Activated T-helper 17 cell treated with anti-CD3 and anti-CD28 coated beads, Interleukin-2, amount 50 U/mL, for 72 hours (primary cell): Measurements from ENCODE around the gene RAP2C. TPM values are rescaled to one million over a fixed set of nuclear protein-coding genes. Genes with fewer than 3 reads are reported as not detected.
"Not testable (repeated sequence)": the region's sequence is repeated elsewhere in the genome, so short reads cannot be mapped to it uniquely, and the experiment has no call there.

Experiments used
- ATAC-seq: fragments of 150-1000 bp; cut with Tn5 transposase; replicated peaks from 2 replicates; pipeline ENCODE4 v1.10.0; 2021; ENCODE audit warnings: mild to moderate bottlenecking, moderate library complexity
- H3K27ac Mint-ChIP-seq: one replicate; pipeline ENCODE4 v1.8.0; 2022; ENCODE audit warnings: mixed read lengths
- H3K27me3 Mint-ChIP-seq: one replicate; pipeline ENCODE4 v1.8.0; 2022; ENCODE audit warnings: mixed read lengths
- H3K36me3 Mint-ChIP-seq: one replicate; pipeline ENCODE4 v1.8.0; 2022; ENCODE audit warnings: low read depth, mild to moderate bottlenecking, mixed read lengths
- H3K4me1 Mint-ChIP-seq: one replicate; pipeline ENCODE4 v1.8.0; 2022; ENCODE audit warnings: mixed read lengths
- H3K4me3 Mint-ChIP-seq: one replicate; pipeline ENCODE4 v1.8.0; 2022; ENCODE audit warnings: mild to moderate bottlenecking, mixed read lengths
- H3K9me3 Mint-ChIP-seq: one replicate; pipeline ENCODE4 v1.8.0; 2022; ENCODE audit warnings: mixed read lengths
- total RNA-seq, 2 donors: library from RNA; stranded (reverse); gene quantifications; one replicate each; pipeline ENCODE4 v1.2.3, GENCODE V29; 2022

RAP2C gene
- total RNA-seq, 2 donors from 2014 or later = 29.6 to 35.2 TPM

GRCh38 chrX:132180929-132181328 lies 38.3 kb downstream of the RAP2C start:
- Mint-ChIP-seq H3K27me3 (no peaks in the 10 kb centered on the region), H3K4me3 (no peak overlapping the region), H3K9me3 (no peaks in the 10 kb centered on the region), H3K36me3 (no peaks in the 10 kb centered on the region), H3K4me1 (no peaks in the 10 kb centered on the region), H3K27ac (no peak overlapping the region)
- ATAC-seq = no peak

- Mint-ChIP-seq H3K27ac (no peak overlapping the region), H3K9me3 (no peaks in the 10 kb centered on the region), H3K4me3 (no peak overlapping the region), H3K4me1 (no peaks in the 10 kb centered on the region), H3K27me3 (peaks cover 2% of the 10 kb centered on the region), H3K36me3 (no peaks in the 10 kb centered on the region)
- ATAC-seq = no peak
Measured at GRCh38 chrX:132173647-132174046, 45.6 kb downstream of the RAP2C start.

- Mint-ChIP-seq H3K27ac (no peak overlapping the region), H3K36me3 (no peaks in the 10 kb centered on the region), H3K27me3 (peaks cover 2% of the 10 kb centered on the region), H3K4me3 (no peak overlapping the region), H3K9me3 (no peaks in the 10 kb centered on the region), H3K4me1 (no peaks in the 10 kb centered on the region)
- ATAC-seq = no peak
Measured at GRCh38 chrX:132171881-132172280, 47.4 kb downstream of the RAP2C start.

- no peak overlapping the region for H3K27ac Mint-ChIP-seq
Measured at GRCh38 chrX:132171478-132171877, 47.8 kb downstream of the RAP2C start.

GRCh38 chrX:132169554-132169953 lies 49.7 kb downstream of the RAP2C start:
- Mint-ChIP-seq H3K4me3 (no peak overlapping the region), H3K4me1 (no peaks in the 10 kb centered on the region), H3K27me3 (peaks cover 2% of the 10 kb centered on the region), H3K27ac (no peak overlapping the region), H3K36me3 (no peaks in the 10 kb centered on the region), H3K9me3 (no peaks in the 10 kb centered on the region)
- ATAC-seq = no peak

More at GRCh38 chrX:132171478-132171877, 47.8 kb downstream of the RAP2C start:
- H3K27me3 Mint-ChIP-seq = peaks cover 2% of the 10 kb centered on the region
- H3K4me3 Mint-ChIP-seq = no peak overlapping the region
- H3K4me1 Mint-ChIP-seq = no peaks in the 10 kb centered on the region
- no peaks in the 10 kb centered on the region for H3K36me3 Mint-ChIP-seq
- ATAC-seq = no peak
- H3K9me3 Mint-ChIP-seq = no peaks in the 10 kb centered on the region

- H3K4me3 Mint-ChIP-seq = no peak overlapping the region
- no peaks in the 10 kb centered on the region for H3K4me1 Mint-ChIP-seq
- H3K9me3 Mint-ChIP-seq = no peaks in the 10 kb centered on the region
- peaks cover 13% of the 10 kb centered on the region for H3K27me3 Mint-ChIP-seq
- ATAC-seq = no peak
- H3K36me3 Mint-ChIP-seq = no peaks in the 10 kb centered on the region
- no peak overlapping the region for H3K27ac Mint-ChIP-seq
Measured at GRCh38 chrX:132165651-132166050, 53.6 kb downstream of the RAP2C start.

- no peaks in the 10 kb centered on the region for H3K36me3 Mint-ChIP-seq
- H3K4me3 Mint-ChIP-seq = no peak overlapping the region
- H3K9me3 Mint-ChIP-seq = no peaks in the 10 kb centered on the region
- peaks cover 13% of the 10 kb centered on the region for H3K27me3 Mint-ChIP-seq
- no peak for ATAC-seq
- no peak overlapping the region for H3K27ac Mint-ChIP-seq
- H3K4me1 Mint-ChIP-seq = no peaks in the 10 kb centered on the region
Measured at GRCh38 chrX:132165005-132165404, 54.2 kb downstream of the RAP2C start.

GRCh38 chrX:132163094-132163493 lies 56.2 kb downstream of the RAP2C start:
- H3K4me1 Mint-ChIP-seq, H3K9me3 Mint-ChIP-seq, ATAC-seq, H3K27ac Mint-ChIP-seq, H3K4me3 Mint-ChIP-seq, H3K36me3 Mint-ChIP-seq: not testable (repeated sequence)
- H3K27me3 Mint-ChIP-seq = peaks cover 11% of the 10 kb centered on the region

GRCh38 chrX:132153166-132153565 lies 66.1 kb downstream of the RAP2C start:
- no peaks in the 10 kb centered on the region for H3K27me3 Mint-ChIP-seq
- H3K36me3 Mint-ChIP-seq = no peaks in the 10 kb centered on the region
- no peaks in the 10 kb centered on the region for H3K4me1 Mint-ChIP-seq
- no peak overlapping the region for H3K27ac Mint-ChIP-seq
- H3K4me3 Mint-ChIP-seq = no peak overlapping the region
- H3K9me3 Mint-ChIP-seq = no peaks in the 10 kb centered on the region
- ATAC-seq = no peak

Other genes starting within 250 kb of the RAP2C start
- gene STK26, start 196.1 kb downstream of the RAP2C start, total RNA-seq = 10 to 100 TPM; 43.1 to 43.4 TPM
- gene FRMD7, start 91.4 kb downstream of the RAP2C start, total RNA-seq = not detected